NCI-H2196 (cell line): ENCODE results near the gene RPA3.

ENCODE experiments used
- DNase-seq: peaks from one replicate; lab custom pipeline; 2025; ENCODE audit not compliant: unreplicated experiment; lab: John Stamatoyannopoulos, UW

The RPA3 gene

GRCh38 chr7:7612519-7612918 lies 105.9 kb downstream of the RPA3 start:
- no peak for DNase-seq

GRCh38 chr7:7609330-7609729 lies 109.1 kb downstream of the RPA3 start:
- no peak for DNase-seq

GRCh38 chr7:7607010-7607409 lies 111.4 kb downstream of the RPA3 start:
- no peak for DNase-seq

- DNase-seq, result no peak
Observed at GRCh38 chr7:7596176-7596575, 122.2 kb downstream of the RPA3 start.

- peak; percentile 32 for DNase-seq
Observed at GRCh38 chr7:7595451-7595850, 123.0 kb downstream of the RPA3 start.
